Left hindlimb (tissue), 1 donor: ENCODE results near the gene LIFR.
A peak's percentile ranks its signal among the peaks of the same experiment; 100 is the strongest.
"Not testable (repeated sequence)": the region's sequence is repeated elsewhere in the genome, so short reads cannot be mapped to it uniquely, and the experiment has no call there.

Experiments used
- DNase-seq: peaks from one replicate; pipeline ENCODE4 v3.0.0-alpha.2; 2018

Gene LIFR

DNA sequence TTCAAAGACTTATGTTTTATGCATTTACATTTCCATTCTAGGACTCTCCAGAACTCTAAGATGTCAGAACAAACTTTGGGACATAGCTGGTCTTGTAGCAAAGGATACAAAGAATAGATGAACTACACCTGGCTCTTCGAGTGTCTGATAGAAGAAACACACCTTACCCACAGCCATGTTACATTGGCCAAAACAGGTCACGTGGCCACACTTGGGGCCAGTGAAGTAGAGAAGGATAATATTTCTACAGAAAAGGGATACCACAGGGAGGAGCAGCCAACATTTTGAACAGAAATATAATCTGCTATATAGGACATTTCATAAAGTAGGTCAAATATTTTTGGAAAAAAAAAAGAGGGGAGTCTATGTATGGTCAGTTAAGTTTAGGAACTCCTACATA, 22.7 kb upstream of the LIFR start:
- no peak for DNase-seq

- DNase-seq, result no peak
Observed at GRCh38 chr5:38576961-38577684, 20.7 kb upstream of the LIFR start.

DNA sequence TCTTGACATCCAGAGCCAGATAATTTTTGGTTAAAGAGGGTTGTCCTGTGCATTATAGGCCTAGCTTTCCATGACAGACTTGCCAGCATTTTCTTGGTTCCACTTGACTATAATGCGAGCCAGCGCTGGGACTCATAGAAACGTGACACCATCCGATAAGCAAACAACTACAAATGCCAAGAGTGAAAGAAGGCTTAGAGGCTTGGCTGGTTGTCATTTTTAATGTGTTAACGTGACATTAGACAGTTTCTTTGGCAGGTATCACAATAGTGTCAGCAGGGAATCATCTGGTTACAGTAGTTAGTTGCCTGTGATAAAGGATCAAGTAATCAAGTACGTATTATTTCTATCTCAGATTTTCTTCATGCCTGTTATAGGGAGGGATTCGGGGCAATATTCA, 20.0 kb upstream of the LIFR start:
- DNase-seq, result no peak

DNA sequence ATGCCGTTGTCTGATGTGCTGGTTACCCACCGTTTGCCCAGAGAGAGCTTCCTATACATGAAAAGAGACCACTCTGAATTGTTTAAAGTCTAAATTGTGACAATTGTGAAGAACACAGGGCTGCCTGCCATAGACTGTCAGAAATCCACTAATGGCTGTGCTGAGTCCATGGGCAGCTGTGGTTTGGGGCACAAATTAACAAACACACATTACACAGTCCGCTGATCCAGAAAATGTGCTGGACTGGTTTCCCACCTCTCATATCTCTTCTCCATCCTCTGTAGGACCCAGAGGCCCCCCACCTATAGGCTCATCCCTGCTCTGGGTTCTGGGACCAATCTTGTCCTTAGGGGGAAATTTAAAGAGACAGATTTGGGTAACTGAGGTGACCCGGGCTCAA, 19.0 kb upstream of the LIFR start:
- DNase-seq, result no peak

DNA sequence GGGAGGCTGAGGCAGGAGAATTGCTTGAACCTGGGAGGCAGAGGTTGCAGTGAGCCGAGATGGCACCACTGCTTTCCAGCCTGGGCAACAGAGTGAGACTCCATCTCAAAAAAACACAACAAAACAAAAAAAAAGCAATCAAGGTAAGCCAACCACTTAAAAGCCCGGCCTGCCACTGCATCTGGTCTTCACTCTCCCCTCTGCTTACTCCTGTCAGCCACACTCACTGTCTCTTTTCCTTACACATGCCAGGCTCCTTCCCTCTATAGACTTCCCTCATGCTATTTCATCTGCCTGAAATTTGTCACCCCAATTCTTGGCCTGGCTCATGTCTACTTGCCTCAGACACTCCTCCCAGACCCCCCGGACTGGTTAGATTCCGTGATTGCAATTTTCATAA, 17.6 kb upstream of the LIFR start:
- DNase-seq, result no peak

GRCh38 chr5:38573521-38573920, 17.1 kb upstream of the LIFR start:
- DNase-seq, result no peak

- no peak for DNase-seq
Observed at GRCh38 chr5:38569180-38569579, 12.7 kb upstream of the LIFR start.

GRCh38 chr5:38567306-38567705, 10.9 kb upstream of the LIFR start:
- DNase-seq, result not testable (repeated sequence)

DNA sequence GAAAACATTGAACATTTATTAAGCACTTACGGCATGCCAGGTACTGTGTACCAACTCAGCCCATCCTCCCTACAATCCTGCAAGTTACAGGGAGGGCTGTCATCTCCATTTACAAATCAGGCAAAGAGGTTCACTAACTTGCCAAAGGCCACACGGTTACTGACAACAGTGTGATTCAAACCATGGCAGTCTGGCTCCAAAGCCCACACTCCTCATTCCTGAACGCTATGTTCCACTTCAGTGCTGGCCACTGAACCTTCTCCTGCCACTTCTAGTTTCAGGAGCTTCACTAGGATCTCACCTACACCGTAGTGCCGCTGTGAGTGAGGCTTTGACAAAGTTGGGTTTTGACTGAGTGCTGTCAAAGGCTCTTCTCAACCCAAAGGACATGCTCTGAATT, 7.2 kb upstream of the LIFR start:
- no peak for DNase-seq

- DNase-seq, result no peak
Observed at GRCh38 chr5:38562444-38563210, 6.2 kb upstream of the LIFR start.

DNA sequence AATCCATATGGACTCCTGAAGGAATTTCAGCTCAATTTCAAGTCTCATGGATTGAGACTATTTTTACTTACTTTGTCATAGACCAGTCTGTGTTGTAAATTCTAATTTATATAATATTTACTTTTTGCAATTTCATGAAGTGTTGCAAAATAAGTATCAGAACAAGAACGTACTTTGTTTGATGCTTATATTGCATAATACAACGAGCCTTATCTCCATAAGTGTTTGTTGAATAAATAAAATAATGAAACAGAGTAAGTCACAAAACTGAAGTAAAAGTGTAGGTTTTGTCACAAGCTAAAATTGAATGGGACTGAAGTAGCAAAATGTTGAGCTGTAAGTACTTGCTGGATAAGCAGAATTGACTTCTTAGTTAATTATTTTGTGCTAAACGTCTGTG, 3.0 kb upstream of the LIFR start:
- no peak for DNase-seq

- no peak for DNase-seq
Observed at GRCh38 chr5:38557792-38558191, 1.3 kb upstream of the LIFR start.

DNA sequence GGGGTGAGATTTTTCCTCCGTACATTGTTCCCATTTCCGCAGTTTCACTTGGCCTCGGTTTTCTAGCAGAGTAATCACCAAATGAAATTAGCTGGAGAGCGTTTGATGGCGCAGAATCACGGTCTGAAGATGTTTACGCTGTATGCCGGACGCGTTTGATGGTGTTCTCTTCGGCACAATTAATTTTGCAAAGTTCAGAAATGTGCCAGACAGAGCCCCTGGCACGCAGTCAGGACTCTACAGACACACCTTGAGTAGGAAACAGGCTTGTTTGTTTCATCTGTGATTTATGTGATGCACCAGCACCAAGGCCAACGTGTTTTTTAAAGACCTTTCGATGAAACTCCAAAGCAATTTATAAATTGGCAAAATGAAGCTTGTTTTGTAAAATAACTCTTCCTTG, 863 bp upstream of the LIFR start:
- DNase-seq, result no peak

- peak; percentile 46 for DNase-seq
Observed at GRCh38 chr5:38556088-38556598, 303 bp downstream of the LIFR start.

- no peak for DNase-seq
Observed at GRCh38 chr5:38555354-38556087, 925 bp downstream of the LIFR start.

DNA sequence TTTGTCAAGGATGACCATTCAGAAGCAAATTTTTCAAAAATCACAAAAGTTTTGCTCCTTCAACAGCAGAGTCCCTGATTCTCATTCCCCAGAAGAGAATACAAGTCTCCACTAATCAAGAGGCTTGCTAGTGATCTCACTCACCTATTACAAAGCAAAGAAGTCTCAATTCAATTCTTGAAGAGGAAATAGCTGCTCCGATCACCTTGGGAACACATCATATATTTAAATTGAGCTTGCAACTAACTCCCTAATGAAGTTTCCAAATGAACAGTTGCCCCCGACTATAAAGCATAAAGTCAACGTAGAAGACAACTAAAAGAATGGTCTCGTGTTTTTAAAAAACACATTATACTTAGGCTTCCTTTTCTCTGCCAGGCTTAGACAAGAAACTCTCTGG, 1.6 kb downstream of the LIFR start:
- no peak for DNase-seq

GRCh38 chr5:38554403-38554802, 2.0 kb downstream of the LIFR start:
- DNase-seq, result no peak

DNA sequence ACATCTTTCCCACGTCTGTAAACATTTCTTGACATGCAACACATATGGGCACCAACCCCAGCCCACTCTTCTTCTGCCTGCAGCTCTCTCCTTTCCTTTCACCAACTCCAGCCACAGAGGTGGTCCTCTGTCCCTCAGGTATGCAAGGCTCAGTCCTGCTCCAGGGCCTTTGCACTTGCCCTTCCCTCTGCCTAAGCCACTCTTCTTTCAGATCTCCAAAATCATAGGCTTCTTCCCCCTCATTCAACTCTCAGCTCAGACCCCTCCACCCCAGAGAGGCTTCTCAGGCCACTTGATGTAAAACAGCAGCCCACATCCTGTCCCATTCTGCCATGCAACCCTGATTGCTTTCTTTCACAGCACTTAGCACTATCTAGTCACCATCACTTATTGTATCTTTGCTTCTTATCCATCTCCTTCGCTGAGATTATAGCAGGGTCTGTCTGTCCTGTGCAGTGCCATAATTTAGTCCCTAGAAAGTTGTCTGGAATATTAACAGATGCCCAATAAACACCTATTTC, 3.4 kb downstream of the LIFR start:
- DNase-seq, result no peak

- no peak for DNase-seq
Observed at GRCh38 chr5:38551030-38552017, 5.1 kb downstream of the LIFR start.

- no peak for DNase-seq
Observed at GRCh38 chr5:38548064-38548759, 8.2 kb downstream of the LIFR start.

GRCh38 chr5:38547257-38547656, 9.2 kb downstream of the LIFR start:
- no peak for DNase-seq
